SK-N-SH (cell line): Measurements from ENCODE around the gene PNRC2.

Experiments used
- CTCF ChIP-seq: fragments of 200-600 bp; sonication (generic); IDR thresholded peaks from 2 replicates; pipeline ENCODE4 v1.6.1; 2017; ENCODE audit warnings: antibody characterized with exemption, mild to moderate bottlenecking, moderate library complexity
- ELF1 ChIP-seq: IDR thresholded peaks from 2 replicates; pipeline ENCODE4 v1.4.0; 2012
- EP300 ChIP-seq, 2 experiments: IDR thresholded peaks; 2 replicates each; pipeline versions ENCODE4 v1.4.0 to v1.6.1; 2012; ENCODE audit warnings: borderline replicate concordance in 1 of 2, low read depth in 1 of 2, low read length in 1 of 2
- NFIC ChIP-seq: IDR thresholded peaks from 2 replicates; pipeline ENCODE4 v1.4.0; 2012; ENCODE audit warnings: borderline replicate concordance
- PBX3 ChIP-seq: IDR thresholded peaks from 2 replicates; pipeline ENCODE4; 2012
- POLR2AphosphoS5 ChIP-seq: IDR thresholded peaks from 2 replicates; pipeline ENCODE4 v1.6.1; 2012; ENCODE audit warnings: low read depth, low read length
- RAD21 ChIP-seq: IDR thresholded peaks from 2 replicates; pipeline ENCODE4 v1.6.1; 2012; ENCODE audit warnings: mild to moderate bottlenecking, low read length
- RCOR1 ChIP-seq: fragments of 150-350 bp; IDR thresholded peaks from 2 replicates; pipeline ENCODE4 v1.6.1; 2017; ENCODE audit warnings: antibody characterized with exemption, low read length
- REST ChIP-seq: IDR thresholded peaks from 2 replicates; pipeline ENCODE4 v1.6.1; 2012; ENCODE audit warnings: mild to moderate bottlenecking, low read depth, low read length, moderate library complexity
- TAF1 ChIP-seq: IDR thresholded peaks from 2 replicates; pipeline ENCODE4 v1.6.1; 2012; ENCODE audit warnings: low read depth, mild to moderate bottlenecking, low read length, moderate library complexity, borderline replicate concordance
- TEAD4 ChIP-seq: IDR thresholded peaks from 2 replicates; pipeline ENCODE4 v1.4.0; 2012; ENCODE audit warnings: mild to moderate bottlenecking, borderline replicate concordance; ENCODE audit not compliant: insufficient read depth
- ZBTB33 ChIP-seq: IDR thresholded peaks from 2 replicates; pipeline ENCODE4 v1.4.0; 2012; ENCODE audit warnings: low read depth, borderline replicate concordance

GRCh38 chr1:23967871-23968270 lies 8.2 kb downstream of the PNRC2 start:
- no peak for TF ChIP-seq CTCF
- no peak for TF ChIP-seq TAF1
- no peak for TF ChIP-seq RAD21
- TF ChIP-seq TEAD4 = no peak
- TF ChIP-seq RCOR1 = no peak
- TF ChIP-seq POLR2AphosphoS5 = 0 out of 2 replicates have a peak, but pooled peaks have one; percentile 3
- TF ChIP-seq EP300 (IDR thresholded peaks at IDR 0.05; ENCODE audit: borderline replicate concordance in 1 of 2, low read depth in 1 of 2, low read length in 1 of 2) = no peak
- TF ChIP-seq ELF1 = no peak
- TF ChIP-seq REST = no peak
- TF ChIP-seq PBX3 = no peak
- no peak for TF ChIP-seq NFIC
- no peak for TF ChIP-seq ZBTB33
